Measurements from ENCODE around the gene VCP. TPM values are rescaled to one million over a fixed set of nuclear protein-coding genes. Genes with fewer than 3 reads are reported as not detected.

VCP gene
- total RNA-seq, 3 donors from 2014 or later (not counting 1 experiment from before 2014, with no cell fraction given) = 303 to 338 (median 322) TPM

DNA sequence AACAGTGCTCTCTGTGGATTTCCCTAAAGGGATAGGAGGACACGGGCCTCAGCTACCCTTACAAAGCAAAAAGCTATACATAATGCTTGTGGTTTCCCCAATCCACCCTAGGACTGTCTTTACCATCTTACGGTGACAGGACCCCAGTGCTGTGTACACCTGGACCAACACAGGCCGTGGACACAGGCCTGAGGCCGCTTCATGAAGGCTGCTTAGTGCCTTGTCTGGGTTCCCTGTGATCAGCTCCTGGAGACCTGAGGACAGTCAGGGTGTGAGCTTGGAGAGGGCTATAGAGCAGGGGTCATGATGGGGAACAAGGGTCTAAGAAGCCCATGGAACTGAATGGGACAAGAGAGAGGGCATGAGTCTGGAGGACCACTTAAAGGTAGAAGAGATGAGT is 4.4 kb upstream of the VCP start:
- ATAC-seq = no peak
- TF ChIP-seq, protein P1, sequence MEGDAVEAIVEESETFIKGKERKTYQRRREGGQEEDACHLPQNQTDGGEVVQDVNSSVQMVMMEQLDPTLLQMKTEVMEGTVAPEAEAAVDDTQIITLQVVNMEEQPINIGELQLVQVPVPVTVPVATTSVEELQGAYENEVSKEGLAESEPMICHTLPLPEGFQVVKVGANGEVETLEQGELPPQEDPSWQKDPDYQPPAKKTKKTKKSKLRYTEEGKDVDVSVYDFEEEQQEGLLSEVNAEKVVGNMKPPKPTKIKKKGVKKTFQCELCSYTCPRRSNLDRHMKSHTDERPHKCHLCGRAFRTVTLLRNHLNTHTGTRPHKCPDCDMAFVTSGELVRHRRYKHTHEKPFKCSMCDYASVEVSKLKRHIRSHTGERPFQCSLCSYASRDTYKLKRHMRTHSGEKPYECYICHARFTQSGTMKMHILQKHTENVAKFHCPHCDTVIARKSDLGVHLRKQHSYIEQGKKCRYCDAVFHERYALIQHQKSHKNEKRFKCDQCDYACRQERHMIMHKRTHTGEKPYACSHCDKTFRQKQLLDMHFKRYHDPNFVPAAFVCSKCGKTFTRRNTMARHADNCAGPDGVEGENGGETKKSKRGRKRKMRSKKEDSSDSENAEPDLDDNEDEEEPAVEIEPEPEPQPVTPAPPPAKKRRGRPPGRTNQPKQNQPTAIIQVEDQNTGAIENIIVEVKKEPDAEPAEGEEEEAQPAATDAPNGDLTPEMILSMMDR (IDR thresholded peaks at IDR 0.05) = no peak
- Mint-ChIP-seq H3K4me1 (peaks cover 28 to 32% of the 10 kb centered on the region in 2 donors), H3K36me3 (no peaks in the 10 kb centered on the region), H3K27ac (no peak overlapping the region), H3K9me3 (no peaks in the 10 kb centered on the region), H3K4me3 (no peak overlapping the region), H3K27me3 (ENCODE audit: low read depth in 2 of 2) (no peaks in the 10 kb centered on the region)
- Histone ChIP-seq H3K4me3 (ENCODE audit: low read length) (no peak overlapping the region), H3K36me3 (ENCODE audit: control insufficient read depth, insufficient read depth, low read length) (peaks cover 6% of the 10 kb centered on the region), H3K4me1 (ENCODE audit: control insufficient read depth, insufficient read depth, low read length) (peaks cover 26% of the 10 kb centered on the region), H3K9me3 (ENCODE audit: control insufficient read depth, insufficient read depth, low read length) (no peaks in the 10 kb centered on the region), H3K27me3 (ENCODE audit: control insufficient read depth, insufficient read depth, low read length) (no peaks in the 10 kb centered on the region), H3K27ac (ENCODE audit: low read length) (no peak overlapping the region)
- no peak for DNase-seq
- 91% methylated on average over 4 of the region's 4 CpGs for WGBS (ENCODE audit: insufficient coverage)
- intact Hi-C loops (cut with micrococcal nuclease) = no loop called here

DNA sequence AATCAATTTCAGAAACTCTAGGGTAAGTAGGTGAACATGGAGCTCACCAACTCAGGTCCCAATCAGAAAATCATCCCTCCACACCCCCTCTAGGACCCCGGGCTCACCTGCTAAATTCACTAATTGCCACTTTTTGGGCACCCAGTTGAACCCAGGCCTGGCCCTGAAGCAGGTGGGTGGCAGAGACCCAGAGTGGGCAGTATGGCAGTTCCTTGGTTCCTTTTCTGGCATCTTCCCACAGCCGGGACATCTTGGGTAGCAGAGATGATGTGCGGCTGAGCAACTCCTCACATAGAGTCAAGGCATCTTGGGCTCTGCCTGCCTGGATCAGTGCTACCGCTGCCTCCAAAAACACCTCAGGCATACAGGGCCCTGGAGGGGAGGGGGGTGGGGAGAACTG is 2.9 kb upstream of the VCP start:
- WGBS (ENCODE audit: insufficient coverage) = 100% methylated on average over 3 of the region's 4 CpGs
- H3K9me3 Mint-ChIP-seq = no peaks in the 10 kb centered on the region
- H3K27me3 Mint-ChIP-seq (ENCODE audit: low read depth in 2 of 2) = no peaks in the 10 kb centered on the region
- no peak overlapping the region for H3K27ac Mint-ChIP-seq
- Histone ChIP-seq H3K36me3 (ENCODE audit: control insufficient read depth, insufficient read depth, low read length) (peaks cover 6% of the 10 kb centered on the region), H3K4me3 (ENCODE audit: low read length) (no peak overlapping the region), H3K4me1 (ENCODE audit: control insufficient read depth, insufficient read depth, low read length) (peaks cover 35% of the 10 kb centered on the region), H3K27me3 (ENCODE audit: control insufficient read depth, insufficient read depth, low read length) (no peaks in the 10 kb centered on the region), H3K27ac (ENCODE audit: low read length) (no peak overlapping the region), H3K9me3 (ENCODE audit: control insufficient read depth, insufficient read depth, low read length) (no peaks in the 10 kb centered on the region)
- no peak for DNase-seq
- intact Hi-C loops (cut with micrococcal nuclease) = no loop called here
- peaks cover 41 to 44% of the 10 kb centered on the region in 2 donors for H3K4me1 Mint-ChIP-seq
- no peaks in the 10 kb centered on the region for H3K36me3 Mint-ChIP-seq
- H3K4me3 Mint-ChIP-seq = no peak overlapping the region
- TF ChIP-seq, protein P1 (IDR thresholded peaks at IDR 0.05) = no peak
- no peak for ATAC-seq

DNA sequence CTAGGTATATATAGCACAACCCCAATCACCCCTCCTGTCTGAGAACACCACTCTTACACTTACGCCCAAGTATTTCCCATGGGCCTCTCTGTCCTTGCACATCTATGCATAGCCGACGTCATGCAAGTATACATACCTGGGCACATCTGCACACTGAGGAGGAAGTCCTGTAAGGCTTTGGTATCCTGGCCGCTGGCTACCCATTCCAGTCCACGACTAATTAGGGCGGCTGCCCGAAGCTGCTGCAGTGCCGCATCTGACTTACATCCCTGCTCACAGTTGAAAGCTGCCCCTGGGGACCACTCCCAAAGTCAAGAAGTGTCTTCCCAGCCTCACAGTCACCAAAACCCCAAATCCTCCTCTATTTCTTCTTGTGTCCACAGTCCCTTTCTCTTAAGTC is 2.4 kb upstream of the VCP start:
- no peak for ATAC-seq
- no peaks in the 10 kb centered on the region for H3K9me3 ChIP-seq (ENCODE audit: control insufficient read depth, insufficient read depth, low read length)
- H3K9me3 Mint-ChIP-seq = no peaks in the 10 kb centered on the region
- no peak overlapping the region for H3K4me3 Mint-ChIP-seq
- no peaks in the 10 kb centered on the region for H3K27me3 Mint-ChIP-seq (ENCODE audit: low read depth in 2 of 2)
- no peaks in the 10 kb centered on the region for H3K36me3 Mint-ChIP-seq
- peaks cover 36% of the 10 kb centered on the region for H3K4me1 ChIP-seq (ENCODE audit: control insufficient read depth, insufficient read depth, low read length)
- intact Hi-C loops (cut with micrococcal nuclease) = no loop called here
- no peaks in the 10 kb centered on the region for H3K27me3 ChIP-seq (ENCODE audit: control insufficient read depth, insufficient read depth, low read length)
- TF ChIP-seq, protein P1 (IDR thresholded peaks at IDR 0.05) = no peak
- H3K36me3 ChIP-seq (ENCODE audit: control insufficient read depth, insufficient read depth, low read length) = peaks cover 6% of the 10 kb centered on the region
- H3K27ac ChIP-seq (ENCODE audit: low read length) = no peak overlapping the region
- H3K4me3 ChIP-seq (ENCODE audit: low read length) = no peak overlapping the region
- DNase-seq = no peak
- peak overlapping the region; percentile 11 to 57 for H3K27ac Mint-ChIP-seq
- 97% methylated on average over 8 of the region's 8 CpGs for WGBS (ENCODE audit: insufficient coverage)
- H3K4me1 Mint-ChIP-seq = peaks cover 41 to 44% of the 10 kb centered on the region in 2 donors

DNA sequence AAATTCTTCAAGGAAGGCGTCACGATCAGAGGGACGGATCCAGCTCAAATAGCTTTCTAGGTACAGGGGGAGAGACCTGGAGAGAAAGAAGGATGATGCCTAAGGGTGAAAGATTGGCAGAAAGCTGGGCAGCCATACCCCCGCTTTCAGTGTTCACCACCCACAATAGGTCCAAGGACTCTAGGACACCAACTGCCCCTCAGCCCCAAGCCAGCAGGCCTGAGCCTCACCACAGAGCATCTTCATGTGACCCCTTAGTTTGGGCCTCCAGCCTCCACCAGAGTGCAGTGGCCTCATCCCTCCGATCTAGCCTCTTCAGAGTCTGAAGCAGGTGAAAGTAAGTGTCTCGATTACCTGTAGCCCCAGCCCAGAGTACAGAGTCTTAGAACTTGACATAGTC is 1.7 kb upstream of the VCP start:
- no peaks in the 10 kb centered on the region for H3K9me3 Mint-ChIP-seq
- H3K27me3 ChIP-seq (ENCODE audit: control insufficient read depth, insufficient read depth, low read length) = no peaks in the 10 kb centered on the region
- intact Hi-C loops (cut with micrococcal nuclease) = no loop called here
- peaks cover 6% of the 10 kb centered on the region for H3K36me3 ChIP-seq (ENCODE audit: control insufficient read depth, insufficient read depth, low read length)
- no peak overlapping the region for H3K4me3 Mint-ChIP-seq
- H3K27me3 Mint-ChIP-seq (ENCODE audit: low read depth in 2 of 2) = no peaks in the 10 kb centered on the region
- no peak for ATAC-seq
- H3K4me1 Mint-ChIP-seq = peaks cover 42 to 48% of the 10 kb centered on the region in 2 donors
- TF ChIP-seq, protein P1 (IDR thresholded peaks at IDR 0.05) = no peak
- 95% methylated on average over 6 of the region's 6 CpGs for WGBS (ENCODE audit: insufficient coverage)
- H3K4me1 ChIP-seq (ENCODE audit: control insufficient read depth, insufficient read depth, low read length) = peaks cover 37% of the 10 kb centered on the region
- no peak overlapping the region for H3K27ac ChIP-seq (ENCODE audit: low read length)
- H3K9me3 ChIP-seq (ENCODE audit: control insufficient read depth, insufficient read depth, low read length) = no peaks in the 10 kb centered on the region
- H3K27ac Mint-ChIP-seq = peak overlapping the region; percentile 11 to 94
- H3K4me3 ChIP-seq (ENCODE audit: low read length) = no peak overlapping the region
- no peaks in the 10 kb centered on the region for H3K36me3 Mint-ChIP-seq
- no peak for DNase-seq
